ENCODE results near the gene MED13. TPM values are rescaled to one million over a fixed set of nuclear protein-coding genes. Genes with fewer than 3 reads are reported as not detected.

MED13 gene
- polyA plus RNA-seq, 3 donors = 2.1 to 32.0 (median 5.0) TPM

GRCh38 chr17:61947367-61948078, 117.6 kb downstream of the MED13 start:
- DNase-seq = no peak
- intact Hi-C loops (cut with micrococcal nuclease) = no loop called here
- no peaks in the 10 kb centered on the region for H3K79me2 ChIP-seq (ENCODE audit: insufficient read depth, low read length)
- no peaks in the 10 kb centered on the region for H3K9me3 Mint-ChIP-seq
- no CpG with 5 or more reads among the region's 3 CpGs for WGBS (ENCODE audit: insufficient coverage)
- peaks cover 4% of the 10 kb centered on the region for H4K20me1 ChIP-seq (ENCODE audit: insufficient read depth, low read length)
- no peaks in the 10 kb centered on the region for H3K9me3 ChIP-seq (replicated peaks in 1 of 2; ENCODE audit: control insufficient read depth in 1 of 2, insufficient read depth in 1 of 2, low read length in 2 of 2)
- peaks cover 69 to 80% of the 10 kb centered on the region in 2 donors for H3K36me3 Mint-ChIP-seq
- no peak overlapping the region for H3K4me3 ChIP-seq (replicated peaks in 1 of 3; ENCODE audit: low read depth in 2 of 3, low read length in 3 of 3)
- H3K9ac ChIP-seq (ENCODE audit: insufficient read depth, low read length, poor library complexity, severe bottlenecking) = no peak overlapping the region
- no peaks in the 10 kb centered on the region for H3K27me3 ChIP-seq (ENCODE audit: control insufficient read depth in 2 of 2, insufficient read depth in 2 of 2, low read length in 2 of 2)
- no peak for TF ChIP-seq CTCF (IDR thresholded peaks at IDR 0.05)
- no peak overlapping the region for H3K27ac Mint-ChIP-seq
- no peaks in the 10 kb centered on the region for H3K4me1 ChIP-seq (ENCODE audit: control insufficient read depth in 1 of 2, insufficient read depth in 2 of 2, low read length in 2 of 2)
- peaks cover 91 to 100% of the 10 kb centered on the region in 2 donors for H3K36me3 ChIP-seq (replicated peaks in 1 of 2; ENCODE audit: control insufficient read depth in 1 of 2, insufficient read depth in 2 of 2, low read length in 2 of 2)
- no peak overlapping the region for H2AFZ ChIP-seq (ENCODE audit: insufficient read depth, low read depth, low read length, poor library complexity, severe bottlenecking)
- H3K27me3 Mint-ChIP-seq (ENCODE audit: low read depth in 3 of 3) = no peaks in the 10 kb centered on the region
- H3K27ac ChIP-seq (ENCODE audit: low read depth in 1 of 2, low read length in 2 of 2) = no peak overlapping the region
- no peaks in the 10 kb centered on the region for H3K4me1 Mint-ChIP-seq
- no peak overlapping the region for H3K4me3 Mint-ChIP-seq
- no peak overlapping the region for H3K4me2 ChIP-seq (replicated peaks; ENCODE audit: extremely low read depth, low read length, poor library complexity, severe bottlenecking)

- no peak overlapping the region for H3K27ac Mint-ChIP-seq
These were observed 118.7 kb downstream of the MED13 start for GRCh38 chr17:61946359-61946758.

More at GRCh38 chr17:61946359-61946758, 118.7 kb downstream of the MED13 start:
- H3K36me3 ChIP-seq (replicated peaks in 1 of 2; ENCODE audit: control insufficient read depth in 1 of 2, insufficient read depth in 2 of 2, low read length in 2 of 2) = peaks cover 88 to 98% of the 10 kb centered on the region in 2 donors
- no peaks in the 10 kb centered on the region for H3K79me2 ChIP-seq (ENCODE audit: insufficient read depth, low read length)
- no CpG with 5 or more reads among the region's 2 CpGs for WGBS (ENCODE audit: insufficient coverage)
- no peak overlapping the region for H3K27ac ChIP-seq (ENCODE audit: low read depth in 1 of 2, low read length in 2 of 2)
- H3K27me3 Mint-ChIP-seq (ENCODE audit: low read depth in 3 of 3) = no peaks in the 10 kb centered on the region
- peaks cover 60 to 74% of the 10 kb centered on the region in 2 donors for H3K36me3 Mint-ChIP-seq
- no peak for DNase-seq
- H3K4me3 ChIP-seq (replicated peaks in 1 of 3; ENCODE audit: low read depth in 2 of 3, low read length in 3 of 3) = no peak overlapping the region
- no peaks in the 10 kb centered on the region for H3K27me3 ChIP-seq (ENCODE audit: control insufficient read depth in 2 of 2, insufficient read depth in 2 of 2, low read length in 2 of 2)
- peaks cover 4% of the 10 kb centered on the region for H4K20me1 ChIP-seq (ENCODE audit: insufficient read depth, low read length)
- no peaks in the 10 kb centered on the region for H3K9me3 Mint-ChIP-seq
- H3K9me3 ChIP-seq (replicated peaks in 1 of 2; ENCODE audit: control insufficient read depth in 1 of 2, insufficient read depth in 1 of 2, low read length in 2 of 2) = no peaks in the 10 kb centered on the region
- no peaks in the 10 kb centered on the region for H3K4me1 Mint-ChIP-seq
- no peak overlapping the region for H3K4me2 ChIP-seq (replicated peaks; ENCODE audit: extremely low read depth, low read length, poor library complexity, severe bottlenecking)
- no peaks in the 10 kb centered on the region for H3K4me1 ChIP-seq (ENCODE audit: control insufficient read depth in 1 of 2, insufficient read depth in 2 of 2, low read length in 2 of 2)
- H3K4me3 Mint-ChIP-seq = no peak overlapping the region
- TF ChIP-seq CTCF (IDR thresholded peaks at IDR 0.05) = no peak
- H3K9ac ChIP-seq (ENCODE audit: insufficient read depth, low read length, poor library complexity, severe bottlenecking) = no peak overlapping the region
- intact Hi-C loops (cut with micrococcal nuclease) = no loop called here
- no peak overlapping the region for H2AFZ ChIP-seq (ENCODE audit: insufficient read depth, low read depth, low read length, poor library complexity, severe bottlenecking)

Data from CD14-positive monocyte (primary cell).